Measurements from ENCODE around the gene CALM3.
A peak's percentile ranks its signal among the peaks of the same experiment; 100 is the strongest.
"Not testable (repeated sequence)": the region's sequence is repeated elsewhere in the genome, so short reads cannot be mapped to it uniquely, and the experiment has no call there.

CALM3 gene

GRCh38 chr19:46601318-46602224 is at the start of gene CALM3:
Gene CALM3 (plus strand): TSS chr19:46601330. CDS start chr19:46601435, 105 bp downstream.
- DNase-seq = no peak

DNA sequence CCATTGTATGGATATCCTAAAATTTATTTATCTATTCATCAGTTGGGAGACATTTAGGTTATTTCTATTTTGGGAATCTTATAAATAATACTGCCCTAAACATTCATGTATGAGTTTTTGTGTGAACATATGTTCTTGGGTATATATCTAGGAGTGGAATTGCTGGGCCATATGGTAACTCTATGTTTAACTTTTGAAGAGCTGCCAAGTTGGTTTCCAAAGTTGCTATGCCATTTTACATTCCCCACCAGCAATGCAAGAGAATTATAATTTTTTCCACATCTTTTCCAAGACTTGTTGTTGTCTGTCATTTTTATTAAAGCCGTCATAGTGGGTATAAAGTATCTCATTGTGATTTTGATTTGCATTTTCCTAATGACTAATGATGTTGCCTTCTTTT is 48.2 kb upstream of the CALM3 start:
- DNase-seq = no peak

- DNase-seq = no peak
Measured at GRCh38 chr19:46554161-46554560, 47.0 kb upstream of the CALM3 start.

- DNase-seq = no peak
Measured at GRCh38 chr19:46555628-46556280, 45.4 kb upstream of the CALM3 start.

- not testable (repeated sequence) for DNase-seq
Measured at GRCh38 chr19:46556471-46556870, 44.7 kb upstream of the CALM3 start.

GRCh38 chr19:46559203-46559602 is 41.9 kb upstream of the CALM3 start:
- no peak for DNase-seq

DNA sequence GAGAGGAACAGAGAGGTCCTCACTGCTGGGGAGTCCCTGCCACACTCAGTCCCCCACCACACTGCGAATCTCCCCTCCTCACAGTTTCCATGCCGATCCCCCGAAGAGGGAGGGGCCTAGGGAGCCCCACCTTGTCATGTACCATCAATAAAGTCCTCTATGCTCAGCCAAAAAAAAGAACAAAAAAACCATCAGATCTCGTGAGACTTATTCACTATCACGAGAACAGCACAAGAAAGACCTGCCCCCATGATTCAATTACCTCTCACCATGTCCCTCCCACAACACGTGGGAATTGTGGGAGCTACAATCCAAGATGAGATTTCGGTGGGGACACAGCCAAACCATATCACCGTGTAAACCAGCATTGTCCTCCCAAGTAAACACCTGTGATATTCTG is 41.5 kb upstream of the CALM3 start:
- DNase-seq = not testable (repeated sequence)

DNA sequence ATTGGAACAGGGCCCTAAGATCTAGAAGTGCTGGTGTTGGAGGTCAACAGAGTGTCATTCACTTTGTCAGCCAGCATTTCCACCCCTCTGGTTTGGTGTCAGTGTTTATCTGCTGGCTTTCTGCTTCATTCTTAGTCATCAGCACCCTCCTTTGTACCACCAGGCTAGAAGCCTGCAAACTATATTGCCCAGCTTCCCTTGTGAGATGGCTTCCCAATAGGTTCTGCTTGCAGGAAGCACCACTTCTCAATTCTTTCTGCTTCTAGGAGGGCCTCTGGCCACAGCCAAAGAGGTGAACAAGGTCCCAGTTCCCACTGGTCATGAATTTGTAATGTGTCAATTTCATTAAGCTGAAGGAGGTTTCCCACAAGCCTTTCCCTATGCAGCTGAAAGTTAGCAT is 36.4 kb upstream of the CALM3 start:
- no peak for DNase-seq

DNA sequence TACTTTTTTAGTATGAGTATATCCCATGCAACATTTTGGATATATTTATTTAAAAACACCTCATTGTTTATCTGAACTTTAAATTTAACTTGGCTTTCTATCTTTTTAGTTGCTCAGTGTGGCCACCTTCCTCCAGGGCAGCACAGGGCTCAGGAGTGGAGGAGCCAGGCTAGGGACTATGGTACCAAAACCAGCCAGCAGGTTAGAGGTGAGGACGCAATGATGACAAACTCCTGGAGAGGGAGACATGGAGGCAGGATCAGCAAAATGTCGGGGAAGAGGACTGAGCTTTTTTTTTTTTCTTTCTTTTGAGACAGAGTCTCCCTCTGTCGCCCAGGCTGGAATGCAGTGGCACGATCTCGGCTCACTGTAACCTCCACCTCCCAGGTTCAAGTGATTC is 29.6 kb upstream of the CALM3 start:
- DNase-seq = no peak

DNA sequence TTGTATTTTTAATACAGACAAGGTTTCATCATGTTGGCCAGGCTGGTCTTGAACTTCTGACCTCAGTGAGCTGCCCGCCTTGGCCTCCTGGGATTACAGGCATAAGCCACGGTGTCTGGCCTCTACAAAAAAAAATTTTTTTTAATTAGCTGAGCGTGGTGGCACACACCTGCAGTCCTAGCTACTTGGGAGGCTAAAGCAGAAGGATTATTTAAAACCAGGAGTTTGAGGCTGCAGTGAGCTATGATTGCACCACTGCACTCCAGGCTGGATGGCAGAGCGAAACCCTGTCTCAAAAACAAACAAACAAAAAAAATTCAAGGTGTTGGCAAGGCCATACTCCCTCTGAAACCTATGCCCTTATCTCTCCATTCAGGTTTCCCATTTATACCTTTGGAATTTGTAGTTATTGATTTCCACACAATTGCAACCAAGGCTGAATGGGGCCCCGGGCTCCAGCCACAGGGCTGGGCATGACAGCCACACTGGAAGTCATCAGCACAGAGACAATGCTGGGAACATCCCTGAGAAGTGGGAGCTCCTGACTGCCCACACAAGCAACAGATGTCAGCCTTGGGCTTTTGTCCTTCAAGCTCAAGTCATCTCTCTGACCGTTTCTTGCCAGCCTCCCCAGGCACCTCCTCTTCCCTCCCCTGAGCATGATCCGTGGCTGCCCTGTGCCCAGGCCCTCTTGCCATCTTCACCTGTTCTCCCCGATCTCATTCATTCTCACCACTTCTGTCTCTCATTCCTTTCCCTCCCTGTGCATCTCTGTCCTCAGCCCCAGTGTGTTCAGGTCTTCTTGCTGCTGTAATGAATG is 27.2 kb upstream of the CALM3 start:
- DNase-seq = no peak

DNA sequence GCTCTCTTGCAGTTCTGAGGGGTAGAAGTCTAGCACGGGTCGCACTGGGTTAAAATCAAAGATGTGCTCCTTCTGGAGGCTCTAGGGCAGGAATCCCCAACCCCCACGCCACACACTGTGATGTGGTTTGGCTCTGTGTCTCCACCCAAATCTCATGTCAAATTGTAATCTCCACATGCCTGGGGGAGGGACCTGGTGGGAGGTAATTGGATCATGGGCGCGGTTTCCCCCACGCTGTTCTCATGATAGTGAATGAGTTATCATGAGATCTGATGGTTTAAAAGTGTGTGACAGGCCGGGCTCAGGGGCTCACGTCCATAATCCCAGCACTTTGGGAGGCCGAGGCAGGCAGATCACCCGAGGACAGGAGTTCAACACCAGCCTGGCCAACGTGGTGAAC is 26.6 kb upstream of the CALM3 start:
- DNase-seq = peak; percentile 20 to 43

DNA sequence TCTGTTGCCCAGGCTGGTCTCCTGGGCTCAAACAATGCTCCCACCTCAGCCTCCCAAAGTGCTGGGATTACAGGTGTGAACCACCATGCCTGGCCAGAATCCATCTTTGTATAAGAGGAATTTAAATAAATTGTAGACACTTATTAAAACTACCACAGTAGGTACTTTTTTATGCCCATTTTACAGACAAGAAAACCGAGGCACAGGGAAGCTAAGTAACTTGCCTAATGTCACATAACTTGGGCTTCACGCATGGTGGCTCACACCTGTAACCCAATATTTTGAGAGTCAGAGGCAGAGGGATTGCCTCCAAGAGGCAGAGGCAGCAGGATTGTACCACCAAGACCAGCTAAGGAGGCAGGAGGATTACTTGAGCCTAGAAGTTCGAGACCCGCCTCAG is 22.7 kb upstream of the CALM3 start:
- DNase-seq = no peak

GRCh38 chr19:46579361-46579879 is 21.7 kb upstream of the CALM3 start:
- peak; percentile 42 to 44 for DNase-seq

DNA sequence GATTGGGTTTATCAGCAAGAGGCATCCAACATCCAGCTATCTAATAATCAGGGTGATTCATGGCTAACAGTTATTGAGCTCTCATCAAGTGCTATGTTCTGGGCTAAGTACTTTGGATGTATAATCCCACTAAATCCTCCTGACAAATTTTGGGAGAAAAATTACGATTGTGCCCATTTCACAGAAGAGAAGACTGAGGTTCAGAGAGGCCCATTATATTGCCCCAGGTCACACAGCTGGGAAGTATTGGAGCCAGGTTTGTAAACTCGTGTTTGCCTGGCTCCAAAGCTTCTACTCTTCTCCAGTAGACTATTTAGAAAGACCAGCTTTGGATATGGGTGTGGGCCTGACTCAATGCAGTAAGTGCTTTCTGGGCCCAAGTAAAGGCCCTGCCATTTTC is 20.9 kb upstream of the CALM3 start:
- no peak for DNase-seq

DNA sequence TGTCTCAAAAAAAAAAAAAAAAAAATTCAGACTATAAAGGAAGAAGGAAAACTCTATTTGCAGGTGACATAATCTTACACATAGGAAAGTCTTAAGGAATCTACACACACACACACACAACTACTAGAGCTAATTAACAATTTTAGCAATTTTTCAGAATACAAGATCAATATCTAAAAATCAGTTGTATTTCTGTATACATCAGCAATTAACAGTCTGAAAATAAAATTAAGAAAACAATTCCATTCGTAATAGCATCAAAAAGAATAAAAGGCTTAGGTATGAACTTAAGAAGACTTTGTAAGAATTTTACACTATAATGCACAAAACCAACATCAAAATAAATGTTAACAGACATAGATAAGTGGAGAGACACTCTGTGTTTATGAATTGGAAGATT is 15.6 kb upstream of the CALM3 start:
- DNase-seq = no peak

- DNase-seq = no peak
Measured at GRCh38 chr19:46586294-46586693, 14.8 kb upstream of the CALM3 start.

GRCh38 chr19:46587861-46588260 is 13.3 kb upstream of the CALM3 start:
- DNase-seq = no peak

DNA sequence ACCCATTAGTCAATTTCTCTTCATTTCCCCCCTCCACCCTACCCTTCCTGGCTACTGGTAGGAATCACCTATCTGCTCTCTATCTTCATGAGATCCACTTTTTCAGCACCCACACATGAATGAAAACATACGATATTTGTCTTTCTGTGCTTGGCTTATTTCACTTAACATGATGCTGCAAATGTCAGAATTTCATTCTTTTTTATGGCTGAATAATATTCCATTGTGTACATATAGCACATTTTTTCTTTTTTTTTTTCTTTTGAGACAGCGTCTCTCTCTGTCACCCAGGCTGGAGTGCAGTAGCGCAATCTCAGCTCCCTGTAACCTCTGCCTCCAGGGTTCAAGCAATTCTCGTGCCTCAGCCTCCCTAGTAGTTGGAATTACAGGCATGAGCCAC is 9.9 kb upstream of the CALM3 start:
- no peak for DNase-seq

- DNase-seq = no peak
Measured at GRCh38 chr19:46591870-46592269, 9.3 kb upstream of the CALM3 start.

GRCh38 chr19:46596008-46596407 is 5.1 kb upstream of the CALM3 start:
- DNase-seq = no peak

DNA sequence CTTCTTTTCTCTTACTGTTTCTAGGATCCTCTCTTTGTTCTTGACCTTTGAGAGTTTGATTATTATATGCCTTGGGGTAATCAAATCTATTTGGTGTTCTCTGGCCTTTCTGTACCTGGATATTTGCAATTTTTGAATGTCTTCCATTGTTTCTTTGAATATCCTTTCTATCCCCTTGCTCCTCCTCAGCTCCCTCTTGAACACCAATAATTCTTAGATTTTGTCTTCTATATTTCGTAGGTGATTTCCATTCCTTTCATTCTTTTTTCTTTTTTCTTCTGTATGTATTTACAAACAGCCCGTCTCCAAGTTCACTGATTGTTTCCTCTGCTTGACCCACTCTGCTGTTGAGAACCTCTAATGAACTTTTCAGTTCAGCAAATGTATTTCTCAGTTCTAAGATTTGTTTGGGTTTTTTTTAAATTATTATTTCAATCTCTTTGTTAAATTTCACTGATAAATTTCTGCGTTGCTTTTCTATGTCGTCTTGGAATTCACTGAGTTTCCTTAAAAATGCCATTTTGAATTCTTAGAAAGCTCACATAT is 2.7 kb upstream of the CALM3 start:
- DNase-seq = no peak

GRCh38 chr19:46599716-46600373 is 1.3 kb upstream of the CALM3 start:
- DNase-seq = no peak

All from activated CD4-positive, alpha-beta T cell treated with anti-CD3 and anti-CD28 coated beads for 4 hours (primary cell).